ENCODE results near the gene EIF4G1.

The EIF4G1 gene

GRCh38 chr3:184328516-184328915, 14.1 kb downstream of the EIF4G1 start:
- Mint-ChIP-seq H3K4me3 (no peak overlapping the region), H3K9me3 (no peaks in the 10 kb centered on the region), H3K36me3 (ENCODE audit: insufficient read depth) (peaks cover 78% of the 10 kb centered on the region), H3K27ac (ENCODE audit: low read depth) (no peak overlapping the region), H3K27me3 (no peaks in the 10 kb centered on the region), H3K4me1 (peaks cover 23% of the 10 kb centered on the region)
- DNase-seq (ENCODE audit: low spot score in 2 of 2) = no peak
- no peak for ATAC-seq (replicated peaks; ENCODE audit: extremely low read depth, poor library complexity, severe bottlenecking)

DNA sequence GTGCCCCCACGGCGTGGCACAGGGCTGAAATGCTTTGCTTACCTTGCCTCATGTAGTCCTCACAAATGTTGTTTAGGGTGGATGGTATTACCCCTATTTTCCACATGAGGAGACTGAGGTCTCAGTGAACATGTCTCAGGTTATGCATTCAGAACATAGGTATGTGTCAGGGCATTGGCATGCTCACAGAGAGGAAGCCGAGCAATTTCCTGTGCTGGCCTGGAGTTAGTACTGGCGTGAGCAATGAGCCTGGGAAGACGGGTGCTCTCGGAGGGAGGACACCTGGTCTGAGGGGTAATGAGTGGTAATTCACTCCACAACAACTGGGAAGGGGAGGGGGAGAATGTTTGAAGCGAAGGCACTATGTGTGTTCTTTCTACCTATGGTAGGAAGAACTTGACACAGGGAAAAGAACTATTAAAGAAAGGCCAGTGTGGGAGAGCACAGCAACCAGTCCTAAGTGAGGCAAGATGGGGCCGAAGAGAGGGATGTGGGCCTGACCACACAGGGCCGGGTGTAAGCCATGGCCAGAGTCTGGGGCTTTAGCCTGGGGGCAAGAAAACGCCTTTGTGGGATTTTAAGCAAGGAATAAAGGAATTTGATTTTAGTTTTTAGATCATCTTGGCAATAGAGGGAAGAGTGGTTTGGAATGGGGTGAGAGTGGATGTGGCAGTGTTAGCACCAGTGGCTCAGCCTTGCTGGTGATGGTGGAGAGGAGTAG, 18.1 kb downstream of the EIF4G1 start:
- H3K27me3 Mint-ChIP-seq = no peaks in the 10 kb centered on the region
- DNase-seq (ENCODE audit: low spot score in 2 of 2) = no peak
- no peak overlapping the region for H3K4me3 Mint-ChIP-seq
- peaks cover 72% of the 10 kb centered on the region for H3K36me3 Mint-ChIP-seq (ENCODE audit: insufficient read depth)
- H3K4me1 Mint-ChIP-seq = peaks cover 43% of the 10 kb centered on the region
- H3K9me3 Mint-ChIP-seq = no peaks in the 10 kb centered on the region
- H3K27ac Mint-ChIP-seq (ENCODE audit: low read depth) = peak overlapping the region; percentile 74
- no peak for ATAC-seq (replicated peaks; ENCODE audit: extremely low read depth, poor library complexity, severe bottlenecking)

- Mint-ChIP-seq H3K27ac (ENCODE audit: low read depth) (peak overlapping the region; percentile 74), H3K4me1 (peaks cover 50% of the 10 kb centered on the region), H3K36me3 (ENCODE audit: insufficient read depth) (peaks cover 68% of the 10 kb centered on the region), H3K4me3 (no peak overlapping the region), H3K27me3 (no peaks in the 10 kb centered on the region), H3K9me3 (no peaks in the 10 kb centered on the region)
- no peak for DNase-seq (ENCODE audit: low spot score in 2 of 2)
- no peak for ATAC-seq (replicated peaks; ENCODE audit: extremely low read depth, poor library complexity, severe bottlenecking)
Observed at GRCh38 chr3:184333190-184333589, 18.8 kb downstream of the EIF4G1 start.

DNA sequence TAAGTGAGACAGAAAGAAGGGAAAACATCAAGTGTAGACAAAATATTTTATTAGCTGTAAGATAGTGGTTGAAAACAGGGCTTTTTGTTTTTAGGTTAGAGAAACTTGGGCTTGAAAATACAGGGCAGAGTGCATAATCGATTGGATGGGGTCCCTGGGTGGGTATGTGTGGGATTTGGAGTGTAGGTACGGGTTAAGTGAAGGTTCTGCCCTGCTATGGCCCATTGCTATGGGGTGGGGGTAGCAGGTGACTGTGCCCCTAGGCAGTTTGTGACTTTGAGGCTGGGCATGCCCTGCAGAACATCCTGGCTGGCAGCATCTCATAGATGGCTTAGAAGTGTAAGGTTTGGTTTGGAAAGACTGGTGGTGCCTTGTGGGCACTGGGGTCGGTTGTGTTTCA, 19.3 kb downstream of the EIF4G1 start:
- ATAC-seq (replicated peaks; ENCODE audit: extremely low read depth, poor library complexity, severe bottlenecking) (no peak), DNase-seq (ENCODE audit: low spot score in 2 of 2) (no peak)
- Mint-ChIP-seq H3K36me3 (ENCODE audit: insufficient read depth) (peaks cover 64% of the 10 kb centered on the region), H3K4me1 (peaks cover 50% of the 10 kb centered on the region), H3K4me3 (no peak overlapping the region), H3K27me3 (no peaks in the 10 kb centered on the region), H3K27ac (ENCODE audit: low read depth) (peak overlapping the region; percentile 74), H3K9me3 (no peaks in the 10 kb centered on the region)

DNA sequence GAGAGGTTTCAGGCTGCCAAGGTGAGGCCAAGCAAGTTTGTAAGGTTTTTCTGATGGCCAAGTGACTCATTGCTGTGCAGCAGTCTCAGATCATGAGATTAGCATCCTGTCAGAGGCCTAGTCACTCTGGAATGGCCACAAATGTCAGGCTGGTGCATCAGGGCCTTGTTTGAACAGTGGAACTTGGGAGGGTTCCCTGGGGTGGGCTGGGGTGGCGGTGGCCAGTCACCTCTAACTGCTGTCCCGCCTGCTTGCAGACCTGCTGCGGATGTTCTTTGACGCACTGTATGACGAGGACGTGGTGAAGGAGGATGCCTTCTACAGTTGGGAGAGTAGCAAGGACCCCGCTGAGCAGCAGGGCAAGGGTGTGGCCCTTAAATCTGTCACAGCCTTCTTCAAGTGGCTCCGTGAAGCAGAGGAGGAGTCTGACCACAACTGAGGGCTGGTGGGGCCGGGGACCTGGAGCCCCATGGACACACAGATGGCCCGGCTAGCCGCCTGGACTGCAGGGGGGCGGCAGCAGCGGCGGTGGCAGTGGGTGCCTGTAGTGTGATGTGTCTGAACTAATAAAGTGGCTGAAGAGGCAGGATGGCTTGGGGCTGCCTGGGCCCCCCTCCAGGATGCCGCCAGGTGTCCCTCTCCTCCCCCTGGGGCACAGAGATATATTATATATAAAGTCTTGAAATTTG, 20.2 kb downstream of the EIF4G1 start:
- Mint-ChIP-seq H3K27ac (ENCODE audit: low read depth) (peak overlapping the region; percentile 74), H3K9me3 (no peaks in the 10 kb centered on the region), H3K36me3 (ENCODE audit: insufficient read depth) (peaks cover 55% of the 10 kb centered on the region), H3K4me3 (peak overlapping the region; percentile 83), H3K4me1 (peaks cover 47% of the 10 kb centered on the region), H3K27me3 (no peaks in the 10 kb centered on the region)
- ATAC-seq (replicated peaks; ENCODE audit: extremely low read depth, poor library complexity, severe bottlenecking) (peak; percentile 35), DNase-seq (ENCODE audit: low spot score in 2 of 2) (no peak)

- H3K9me3 Mint-ChIP-seq = no peaks in the 10 kb centered on the region
- H3K4me1 Mint-ChIP-seq = peaks cover 44% of the 10 kb centered on the region
- peak overlapping the region; percentile 74 for H3K27ac Mint-ChIP-seq (ENCODE audit: low read depth)
- H3K27me3 Mint-ChIP-seq = no peaks in the 10 kb centered on the region
- peak; percentile 11 for ATAC-seq (replicated peaks; ENCODE audit: extremely low read depth, poor library complexity, severe bottlenecking)
- no peak for DNase-seq (ENCODE audit: low spot score in 2 of 2)
- H3K4me3 Mint-ChIP-seq = peak overlapping the region; percentile 83
- peaks cover 50% of the 10 kb centered on the region for H3K36me3 Mint-ChIP-seq (ENCODE audit: insufficient read depth)
Observed at GRCh38 chr3:184335291-184335660, 20.9 kb downstream of the EIF4G1 start.

GRCh38 chr3:184335661-184336546, 21.5 kb downstream of the EIF4G1 start:
- DNase-seq (ENCODE audit: low spot score in 2 of 2) (peak; percentile 79 to 89), ATAC-seq (replicated peaks; ENCODE audit: extremely low read depth, poor library complexity, severe bottlenecking) (peak; percentile 70)
- Mint-ChIP-seq H3K36me3 (ENCODE audit: insufficient read depth) (peaks cover 50% of the 10 kb centered on the region), H3K27ac (ENCODE audit: low read depth) (peak overlapping the region; percentile 74), H3K27me3 (no peaks in the 10 kb centered on the region), H3K4me1 (peaks cover 48% of the 10 kb centered on the region), H3K9me3 (no peaks in the 10 kb centered on the region), H3K4me3 (peak overlapping the region; percentile 83)

GRCh38 chr3:184336547-184337398, 22.4 kb downstream of the EIF4G1 start:
- peak overlapping the region; percentile 74 for H3K27ac Mint-ChIP-seq (ENCODE audit: low read depth)
- DNase-seq (ENCODE audit: low spot score in 2 of 2) (no peak), ATAC-seq (replicated peaks; ENCODE audit: extremely low read depth, poor library complexity, severe bottlenecking) (no peak)
- H3K4me1 Mint-ChIP-seq = peaks cover 52% of the 10 kb centered on the region
- no peaks in the 10 kb centered on the region for H3K9me3 Mint-ChIP-seq
- H3K4me3 Mint-ChIP-seq = peak overlapping the region; percentile 83
- peaks cover 41% of the 10 kb centered on the region for H3K36me3 Mint-ChIP-seq (ENCODE audit: insufficient read depth)
- H3K27me3 Mint-ChIP-seq = no peaks in the 10 kb centered on the region

- Mint-ChIP-seq H3K4me1 (peaks cover 51% of the 10 kb centered on the region), H3K27me3 (no peaks in the 10 kb centered on the region), H3K27ac (ENCODE audit: low read depth) (peak within 1 kb of the TSS; percentile 74), H3K9me3 (no peaks in the 10 kb centered on the region), H3K36me3 (ENCODE audit: insufficient read depth) (peaks cover 35% of the 10 kb centered on the region), H3K4me3 (peak within 1 kb of the TSS; percentile 83)
- ATAC-seq (replicated peaks; ENCODE audit: extremely low read depth, poor library complexity, severe bottlenecking) (no peak), DNase-seq (ENCODE audit: low spot score in 2 of 2) (no peak)
Observed at GRCh38 chr3:184337399-184337714, 23.0 kb downstream of the EIF4G1 start, which contains the start of gene FAM131A. FAM131A (plus strand) TSS chr3:184337600; CDS start chr3:184337631, 31 bp downstream.

DNA sequence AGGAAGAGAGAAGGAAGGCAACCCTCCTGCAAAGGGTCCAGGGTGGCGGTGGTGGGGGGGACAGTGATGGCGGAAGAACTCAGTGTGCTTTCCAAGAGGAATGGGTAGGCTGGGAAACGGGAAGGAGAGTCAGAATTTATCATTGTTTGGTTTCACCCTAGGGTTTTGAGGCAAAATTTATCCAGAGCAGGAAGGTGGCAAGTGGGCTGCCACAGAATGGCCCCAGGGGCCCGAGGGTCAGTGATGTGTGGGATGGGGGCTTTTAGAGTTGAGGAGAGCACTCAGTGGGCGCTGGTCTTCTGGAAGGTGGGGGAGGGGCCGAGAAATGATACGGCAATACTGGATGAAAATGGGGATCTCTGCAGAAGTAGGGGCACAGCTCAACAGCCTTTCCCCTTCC, 23.6 kb downstream of the EIF4G1 start:
- peaks cover 32% of the 10 kb centered on the region for H3K36me3 Mint-ChIP-seq (ENCODE audit: insufficient read depth)
- no peaks in the 10 kb centered on the region for H3K9me3 Mint-ChIP-seq
- H3K27me3 Mint-ChIP-seq = no peaks in the 10 kb centered on the region
- H3K4me3 Mint-ChIP-seq = no peak overlapping the region
- H3K4me1 Mint-ChIP-seq = peaks cover 45% of the 10 kb centered on the region
- ATAC-seq (replicated peaks; ENCODE audit: extremely low read depth, poor library complexity, severe bottlenecking) (no peak), DNase-seq (ENCODE audit: low spot score in 2 of 2) (no peak)
- H3K27ac Mint-ChIP-seq (ENCODE audit: low read depth) = peak overlapping the region; percentile 68

- Mint-ChIP-seq H3K36me3 (ENCODE audit: insufficient read depth) (peaks cover 27% of the 10 kb centered on the region), H3K27ac (ENCODE audit: low read depth) (peak overlapping the region; percentile 68), H3K4me3 (no peak overlapping the region), H3K27me3 (no peaks in the 10 kb centered on the region), H3K4me1 (peaks cover 40% of the 10 kb centered on the region), H3K9me3 (no peaks in the 10 kb centered on the region)
- no peak for ATAC-seq (replicated peaks; ENCODE audit: extremely low read depth, poor library complexity, severe bottlenecking)
- DNase-seq (ENCODE audit: low spot score in 2 of 2) = no peak
Observed at GRCh38 chr3:184338511-184338945, 24.1 kb downstream of the EIF4G1 start.

GRCh38 chr3:184339001-184339400, 24.6 kb downstream of the EIF4G1 start:
- no peak for DNase-seq (ENCODE audit: low spot score in 2 of 2)
- no peaks in the 10 kb centered on the region for H3K27me3 Mint-ChIP-seq
- peaks cover 35% of the 10 kb centered on the region for H3K4me1 Mint-ChIP-seq
- peaks cover 23% of the 10 kb centered on the region for H3K36me3 Mint-ChIP-seq (ENCODE audit: insufficient read depth)
- H3K27ac Mint-ChIP-seq (ENCODE audit: low read depth) = no peak overlapping the region
- no peak overlapping the region for H3K4me3 Mint-ChIP-seq
- no peak for ATAC-seq (replicated peaks; ENCODE audit: extremely low read depth, poor library complexity, severe bottlenecking)
- no peaks in the 10 kb centered on the region for H3K9me3 Mint-ChIP-seq
